ENCODE measurements around the gene RFPL1. TPM values are rescaled to one million over a fixed set of nuclear protein-coding genes. Genes with fewer than 3 reads are reported as not detected.
"Not testable (repeated sequence)": the region's sequence is repeated elsewhere in the genome, so short reads cannot be mapped to it uniquely, and the experiment has no call there.

The RFPL1 gene
- total RNA-seq, 2 experiments from 2014 or later = not detected

DNA sequence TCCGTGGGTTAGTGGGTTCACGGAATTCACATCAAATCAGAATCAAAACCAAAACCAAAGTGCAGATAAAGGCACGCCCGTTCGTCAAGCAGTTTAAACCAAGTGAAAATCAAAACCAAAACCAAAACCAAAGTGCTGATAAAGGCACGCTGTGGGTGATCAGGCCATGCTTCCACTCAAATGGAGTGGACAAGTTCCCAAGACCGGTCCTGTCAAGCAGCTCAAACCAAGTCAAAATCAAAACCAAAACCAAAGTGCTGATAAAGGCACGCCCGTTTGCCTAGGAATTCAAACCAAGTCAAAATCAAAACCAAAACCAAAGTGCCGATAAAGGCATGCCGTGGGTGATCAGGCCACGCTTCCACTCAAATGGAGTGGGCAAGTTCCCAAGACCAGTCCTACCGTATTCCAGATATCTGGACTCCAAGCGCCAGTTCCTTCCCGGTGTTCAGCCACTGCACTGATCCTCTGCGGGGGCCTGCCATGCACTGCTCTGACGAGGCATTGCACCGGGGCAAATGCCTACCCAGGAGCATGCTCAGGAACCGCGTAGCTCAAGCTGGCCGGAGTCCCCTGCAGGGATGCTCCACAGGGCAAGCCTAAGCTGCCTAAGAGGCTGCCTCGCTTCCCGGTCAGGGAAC, 23.3 kb upstream of the RFPL1 start:
- not testable (repeated sequence) for H3K9me3 Mint-ChIP-seq, H3K27me3 Mint-ChIP-seq, H3K36me3 Mint-ChIP-seq
- POLR2A ChIA-PET = interaction anchor here (0.7 kb wide), 1 partner anchor 1878 kb away, joined by 3 read pairs; no protein-coding TSS in a partner anchor
- peak overlapping the region; percentile 94 for H3K27ac Mint-ChIP-seq
- H3K4me1 Mint-ChIP-seq = peaks cover 25% of the 10 kb centered on the region
- H3K4me3 Mint-ChIP-seq = peak overlapping the region; percentile 93
- peak; percentile 82 for ATAC-seq (ENCODE audit: low read depth)
- DNase-seq = peak; percentile 60

GRCh38 chr22:29418704-29419103, 19.7 kb upstream of the RFPL1 start:
- H3K27ac Mint-ChIP-seq; H3K9me3 Mint-ChIP-seq; ATAC-seq (ENCODE audit: low read depth); H3K27me3 Mint-ChIP-seq; POLR2A ChIA-PET; H3K4me3 Mint-ChIP-seq; H3K36me3 Mint-ChIP-seq; DNase-seq: not testable (repeated sequence)
- peaks cover 13% of the 10 kb centered on the region for H3K4me1 Mint-ChIP-seq

GRCh38 chr22:29426476-29426875, 11.9 kb upstream of the RFPL1 start:
- Mint-ChIP-seq H3K9me3 (no peaks in the 10 kb centered on the region), H3K4me3 (no peak overlapping the region), H3K27me3 (peaks cover 37% of the 10 kb centered on the region), H3K4me1 (no peaks in the 10 kb centered on the region), H3K36me3 (no peaks in the 10 kb centered on the region), H3K27ac (no peak overlapping the region)
- no peak for DNase-seq
- ATAC-seq (ENCODE audit: low read depth) = no peak
- POLR2A ChIA-PET = no interaction called here

- POLR2A ChIA-PET = no interaction called here
- no peaks in the 10 kb centered on the region for H3K9me3 Mint-ChIP-seq
- H3K27ac Mint-ChIP-seq = no peak overlapping the region
- H3K27me3 Mint-ChIP-seq = peaks cover 43% of the 10 kb centered on the region
- H3K36me3 Mint-ChIP-seq = no peaks in the 10 kb centered on the region
- no peaks in the 10 kb centered on the region for H3K4me1 Mint-ChIP-seq
- ATAC-seq (ENCODE audit: low read depth) (no peak), DNase-seq (no peak)
- H3K4me3 Mint-ChIP-seq = no peak overlapping the region
Measured at GRCh38 chr22:29427176-29427760, 11.1 kb upstream of the RFPL1 start.

DNA sequence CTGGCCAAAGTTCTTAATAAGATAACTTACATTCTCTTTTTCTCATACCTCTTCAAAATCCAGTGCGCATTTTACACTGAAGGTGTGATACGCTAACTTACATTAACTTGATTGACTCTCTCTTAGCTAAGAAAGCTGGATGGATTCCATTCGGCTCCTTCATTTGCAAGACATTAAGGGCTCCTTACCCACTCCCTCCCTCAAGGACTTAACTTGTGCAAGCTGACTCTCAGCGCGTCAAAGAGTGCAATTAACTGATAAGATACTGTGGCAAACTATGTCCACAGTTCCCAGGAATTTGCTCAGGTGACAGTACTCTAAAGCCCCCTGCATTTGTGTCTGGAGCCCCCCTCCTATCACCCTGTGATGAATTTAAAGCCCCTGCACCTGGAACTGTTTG, 6.4 kb upstream of the RFPL1 start:
- no peaks in the 10 kb centered on the region for H3K4me1 Mint-ChIP-seq
- H3K36me3 Mint-ChIP-seq = no peaks in the 10 kb centered on the region
- peaks cover 61% of the 10 kb centered on the region for H3K27me3 Mint-ChIP-seq
- POLR2A ChIA-PET = no interaction called here
- ATAC-seq (ENCODE audit: low read depth) = no peak
- no peak overlapping the region for H3K4me3 Mint-ChIP-seq
- no peaks in the 10 kb centered on the region for H3K9me3 Mint-ChIP-seq
- H3K27ac Mint-ChIP-seq = no peak overlapping the region
- no peak for DNase-seq

- H3K9me3 Mint-ChIP-seq = no peaks in the 10 kb centered on the region
- no peak overlapping the region for H3K27ac Mint-ChIP-seq
- H3K4me1 Mint-ChIP-seq = no peaks in the 10 kb centered on the region
- POLR2A ChIA-PET = no interaction called here
- no peak overlapping the region for H3K4me3 Mint-ChIP-seq
- DNase-seq (no peak), ATAC-seq (ENCODE audit: low read depth) (no peak)
- H3K36me3 Mint-ChIP-seq = no peaks in the 10 kb centered on the region
- H3K27me3 Mint-ChIP-seq = peaks cover 54% of the 10 kb centered on the region
Measured at GRCh38 chr22:29433856-29434255, 4.5 kb upstream of the RFPL1 start.

DNA sequence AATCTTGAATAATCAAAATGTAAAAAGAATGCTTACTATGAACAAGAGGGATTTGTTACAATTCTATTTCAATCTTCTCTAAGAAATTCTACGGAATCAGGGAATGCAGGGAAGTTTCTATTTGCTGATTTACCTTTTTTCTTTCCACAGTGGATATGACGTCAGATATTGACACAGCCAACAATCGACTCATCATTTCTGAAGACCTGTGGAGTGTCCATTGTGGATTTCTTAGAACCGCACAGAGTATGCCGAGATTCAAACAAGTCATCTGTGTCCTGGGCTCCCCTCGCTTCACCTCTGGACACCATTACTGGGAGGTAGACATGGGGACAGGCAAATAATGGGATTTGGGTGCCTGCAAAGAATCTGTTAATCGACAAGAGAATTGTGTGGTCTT, 4.1 kb upstream of the RFPL1 start:
- no peak for DNase-seq
- POLR2A ChIA-PET = no interaction called here

GRCh38 chr22:29435236-29436136, 2.9 kb upstream of the RFPL1 start:
- DNase-seq (no peak), ATAC-seq (ENCODE audit: low read depth) (no peak)
- H3K36me3 Mint-ChIP-seq = no peaks in the 10 kb centered on the region
- H3K4me3 Mint-ChIP-seq = no peak overlapping the region
- H3K27ac Mint-ChIP-seq = no peak overlapping the region
- POLR2A ChIA-PET = no interaction called here
- H3K9me3 Mint-ChIP-seq = no peaks in the 10 kb centered on the region
- H3K27me3 Mint-ChIP-seq = peaks cover 42% of the 10 kb centered on the region
- no peaks in the 10 kb centered on the region for H3K4me1 Mint-ChIP-seq

More for the DNA sequence above, 4.1 kb upstream of the RFPL1 start:
- Mint-ChIP-seq H3K36me3 (no peaks in the 10 kb centered on the region), H3K27me3 (peaks cover 50% of the 10 kb centered on the region), H3K27ac (no peak overlapping the region), H3K4me1 (no peaks in the 10 kb centered on the region), H3K9me3 (no peaks in the 10 kb centered on the region), H3K4me3 (no peak overlapping the region)
- ATAC-seq (ENCODE audit: low read depth) = no peak

GRCh38 chr22:29442976-29443375, 4.6 kb downstream of the RFPL1 start:
- ATAC-seq (ENCODE audit: low read depth) (no peak), DNase-seq (no peak)
- peaks cover 8% of the 10 kb centered on the region for H3K27me3 Mint-ChIP-seq
- no peak overlapping the region for H3K27ac Mint-ChIP-seq
- H3K4me3 Mint-ChIP-seq = no peak overlapping the region
- no peaks in the 10 kb centered on the region for H3K9me3 Mint-ChIP-seq
- no peaks in the 10 kb centered on the region for H3K36me3 Mint-ChIP-seq
- no peaks in the 10 kb centered on the region for H3K4me1 Mint-ChIP-seq
- POLR2A ChIA-PET = no interaction called here

DNA sequence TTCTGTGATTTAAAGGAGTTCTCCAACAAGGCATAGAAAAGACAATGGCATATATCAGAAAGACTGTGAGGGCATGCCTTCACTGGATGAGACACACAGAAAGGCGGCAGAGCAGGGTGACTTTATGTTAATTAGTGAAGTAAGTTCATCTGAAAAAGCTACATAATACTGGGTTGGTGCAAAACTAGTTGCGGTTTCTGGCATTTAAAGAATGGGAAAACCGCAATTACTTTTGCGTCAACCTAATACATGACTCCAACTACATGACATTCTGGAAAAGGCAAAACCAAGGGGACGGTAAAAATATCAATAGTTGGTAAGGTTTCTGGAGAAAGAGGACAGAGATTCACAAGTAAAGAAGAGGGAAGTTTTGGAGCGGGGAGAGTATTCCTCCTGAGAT, 5.1 kb downstream of the RFPL1 start:
- Mint-ChIP-seq H3K4me1 (no peaks in the 10 kb centered on the region), H3K9me3 (no peaks in the 10 kb centered on the region), H3K27ac (no peak overlapping the region), H3K27me3 (peaks cover 8% of the 10 kb centered on the region), H3K4me3 (no peak overlapping the region), H3K36me3 (no peaks in the 10 kb centered on the region)
- POLR2A ChIA-PET = no interaction called here
- ATAC-seq (ENCODE audit: low read depth) (no peak), DNase-seq (no peak)

- H3K4me1 Mint-ChIP-seq = no peaks in the 10 kb centered on the region
- H3K9me3 Mint-ChIP-seq = no peaks in the 10 kb centered on the region
- POLR2A ChIA-PET = no interaction called here
Measured at GRCh38 chr22:29443861-29444792, 5.7 kb downstream of the RFPL1 start.

DNA sequence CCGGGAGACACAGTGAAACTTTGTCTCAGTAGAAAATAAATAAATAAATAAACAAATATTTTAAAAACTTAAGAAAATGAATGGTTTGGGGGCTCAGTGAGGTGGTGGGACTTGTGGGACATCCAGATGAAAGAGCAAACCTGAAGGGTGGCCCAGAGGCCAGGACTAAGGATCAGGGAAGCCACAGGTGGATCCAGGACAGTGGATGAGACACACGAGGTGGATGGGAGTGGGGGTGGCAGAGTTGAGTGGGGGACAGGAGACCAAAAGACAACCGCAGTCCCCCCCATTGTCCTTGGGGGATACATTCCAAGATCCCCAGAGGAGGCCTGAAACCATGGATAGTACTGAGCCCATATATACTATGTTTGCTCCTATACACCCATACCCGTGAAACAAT, 7.1 kb downstream of the RFPL1 start:
- ATAC-seq (ENCODE audit: low read depth) (no peak), DNase-seq (no peak)
- no peaks in the 10 kb centered on the region for H3K36me3 Mint-ChIP-seq
- H3K9me3 Mint-ChIP-seq = no peaks in the 10 kb centered on the region
- H3K4me3 Mint-ChIP-seq = no peak overlapping the region
- no peaks in the 10 kb centered on the region for H3K4me1 Mint-ChIP-seq
- no peak overlapping the region for H3K27ac Mint-ChIP-seq
- H3K27me3 Mint-ChIP-seq = peaks cover 8% of the 10 kb centered on the region
- POLR2A ChIA-PET = no interaction called here

More at GRCh38 chr22:29443861-29444792, 5.7 kb downstream of the RFPL1 start:
- ATAC-seq (ENCODE audit: low read depth) (no peak), DNase-seq (no peak)
- Mint-ChIP-seq H3K36me3 (no peaks in the 10 kb centered on the region), H3K27me3 (peaks cover 8% of the 10 kb centered on the region), H3K27ac (no peak overlapping the region), H3K4me3 (no peak overlapping the region)

DNA sequence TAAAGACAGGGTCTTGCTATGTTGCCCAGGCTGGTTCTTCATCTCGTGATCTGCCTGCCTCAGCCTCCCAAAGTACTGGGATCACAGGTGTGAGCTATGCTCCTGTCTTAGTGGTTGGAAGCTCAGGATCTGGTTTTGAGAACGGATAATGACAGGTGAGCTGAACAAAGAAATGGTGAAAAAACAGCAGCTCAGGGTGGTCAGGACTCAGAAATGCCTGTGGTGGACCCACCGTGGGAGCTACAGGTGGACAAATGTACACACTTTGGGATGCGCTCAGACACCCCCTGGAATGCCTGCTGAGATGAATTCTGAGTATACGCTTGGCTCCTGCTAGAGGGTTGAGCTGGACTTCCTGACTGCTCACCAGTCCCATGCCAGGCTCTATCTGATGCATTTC, 9.5 kb downstream of the RFPL1 start:
- DNase-seq = no peak
- POLR2A ChIA-PET = no interaction called here
- Mint-ChIP-seq H3K27ac (no peak overlapping the region), H3K36me3 (no peaks in the 10 kb centered on the region), H3K27me3 (peaks cover 2% of the 10 kb centered on the region), H3K4me3 (no peak overlapping the region), H3K9me3 (no peaks in the 10 kb centered on the region), H3K4me1 (no peaks in the 10 kb centered on the region)
- ATAC-seq (ENCODE audit: low read depth) = no peak

Measured in activated naive CD8-positive, alpha-beta T cell treated with anti-CD3 and anti-CD28 coated beads, Interleukin-2, amount 10 ng/mL, durations not matched to agents 7 days and 5 days (primary cell).